Measurements from ENCODE around the gene ZBTB45. TPM values are rescaled to one million over a fixed set of nuclear protein-coding genes. Genes with fewer than 3 reads are reported as not detected.

The ZBTB45 gene
- total RNA-seq, 4 donors from 2014 or later, result 6.9 to 17.7 (median 8.5) TPM

- peaks cover 24 to 30% of the 10 kb centered on the region in 2 donors for H3K4me1 ChIP-seq
- H3K4me3 ChIP-seq (replicated peaks in 1 of 3), result no peak overlapping the region
- DNase-seq, result no peak
- H3K9me3 ChIP-seq, result no peaks in the 10 kb centered on the region
- peaks cover 53 to 59% of the 10 kb centered on the region in 2 donors for H3K36me3 ChIP-seq
- H3K27me3 ChIP-seq, result no peaks in the 10 kb centered on the region
- intact Hi-C loops (cut with DNase I), result no loop called here
- TF ChIP-seq POLR2A (IDR thresholded peaks at IDR 0.05) (no peak), CTCF (IDR thresholded peaks at IDR 0.05) (no peak)
- WGBS, 2 donors, result 88 to 89% methylated on average over 13 of the region's 13 CpGs
- no peak overlapping the region for H3K27ac ChIP-seq
Observed at GRCh38 chr19:58550362-58551122, 30.9 kb upstream of the ZBTB45 start.

- TF ChIP-seq CTCF (IDR thresholded peaks at IDR 0.05), result no peak
- TF ChIP-seq POLR2A (IDR thresholded peaks at IDR 0.05), result no peak
- intact Hi-C loops (cut with DNase I), result no loop called here
- Histone ChIP-seq H3K27ac (no peak overlapping the region), H3K27me3 (no peaks in the 10 kb centered on the region), H3K9me3 (no peaks in the 10 kb centered on the region), H3K36me3 (peaks cover 53 to 58% of the 10 kb centered on the region in 2 donors), H3K4me1 (peaks cover 25 to 29% of the 10 kb centered on the region in 2 donors), H3K4me3 (replicated peaks in 1 of 3) (no peak overlapping the region)
- WGBS, 2 donors, result 81 to 93% methylated on average over 9 to 10 of the region's 11 CpGs
- DNase-seq, result no peak
Observed at GRCh38 chr19:58549664-58550361, 30.2 kb upstream of the ZBTB45 start.

- Histone ChIP-seq H3K4me1 (peaks cover 21 to 25% of the 10 kb centered on the region in 2 donors), H3K9me3 (no peaks in the 10 kb centered on the region), H3K36me3 (peaks cover 53 to 58% of the 10 kb centered on the region in 2 donors), H3K4me3 (replicated peaks in 1 of 3) (no peak overlapping the region), H3K27ac (no peak overlapping the region), H3K27me3 (no peaks in the 10 kb centered on the region)
- DNase-seq, result no peak
- WGBS, 2 donors, result 71 to 96% methylated on average over 2 to 10 of the region's 20 CpGs
- no peak for TF ChIP-seq CTCF (IDR thresholded peaks at IDR 0.05)
- TF ChIP-seq POLR2A (IDR thresholded peaks at IDR 0.05), result no peak
- intact Hi-C loops (cut with DNase I), result no loop called here
Observed at GRCh38 chr19:58548859-58549663, 29.5 kb upstream of the ZBTB45 start.

- peaks cover 53 to 57% of the 10 kb centered on the region in 2 donors for H3K36me3 ChIP-seq
- no peaks in the 10 kb centered on the region for H3K9me3 ChIP-seq
- TF ChIP-seq CTCF (IDR thresholded peaks at IDR 0.05), result no peak
- no peak for TF ChIP-seq POLR2A (IDR thresholded peaks at IDR 0.05)
- H3K4me1 ChIP-seq, result peaks cover 22 to 23% of the 10 kb centered on the region in 2 donors
- intact Hi-C loops (cut with DNase I), result no loop called here
- H3K27ac ChIP-seq, result no peak overlapping the region
- DNase-seq, result no peak
- no peaks in the 10 kb centered on the region for H3K27me3 ChIP-seq
- 93 to 94% methylated on average over 18 of the region's 18 CpGs for WGBS, 2 donors
- no peak overlapping the region for H3K4me3 ChIP-seq (replicated peaks in 1 of 3)
Observed at GRCh38 chr19:58547323-58548312, 28.0 kb upstream of the ZBTB45 start.

Data from thyroid gland (tissue), 4 donors.